GM21390 (cell line): ENCODE data around the gene BLNK.

Experiments
- ATAC-seq: cut with Tn5 transposase; IDR thresholded peaks from one replicate; pipeline ENCODE4 v1.9.1; 2021; ENCODE audit not compliant: unreplicated experiment

Gene BLNK

DNA sequence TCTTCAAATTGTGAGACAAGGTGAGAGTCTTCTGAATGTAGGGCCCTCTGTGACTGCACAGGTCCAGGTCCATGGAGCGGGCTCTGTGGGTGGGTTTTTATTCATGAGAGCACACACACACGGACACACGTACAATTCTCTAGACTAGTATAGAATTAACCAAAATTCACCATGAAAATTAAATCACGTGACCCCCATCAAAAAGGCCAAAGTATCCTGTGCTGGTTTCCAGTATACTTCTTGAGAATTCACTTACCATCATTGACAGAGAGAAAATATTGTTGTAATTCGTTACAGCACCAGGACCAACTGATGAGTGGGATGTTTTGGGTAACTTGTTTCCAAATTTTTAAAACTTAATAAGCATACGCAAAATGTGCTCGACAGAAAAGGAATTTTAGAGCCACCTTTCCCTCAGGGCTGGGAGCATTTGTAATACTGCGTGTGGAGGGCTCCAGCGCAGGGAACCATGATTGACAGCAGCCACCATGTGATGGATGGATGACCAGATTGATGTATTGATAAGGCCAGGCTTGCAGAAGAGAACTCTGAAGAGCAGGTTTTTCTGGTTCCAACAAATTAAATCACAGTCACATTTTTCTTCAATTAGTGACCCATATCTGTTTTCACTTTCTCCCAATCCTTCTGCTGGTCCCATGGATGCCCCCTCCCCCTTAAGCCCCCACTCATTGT is 18.0 kb upstream of the BLNK start:
- ATAC-seq: no peak

DNA sequence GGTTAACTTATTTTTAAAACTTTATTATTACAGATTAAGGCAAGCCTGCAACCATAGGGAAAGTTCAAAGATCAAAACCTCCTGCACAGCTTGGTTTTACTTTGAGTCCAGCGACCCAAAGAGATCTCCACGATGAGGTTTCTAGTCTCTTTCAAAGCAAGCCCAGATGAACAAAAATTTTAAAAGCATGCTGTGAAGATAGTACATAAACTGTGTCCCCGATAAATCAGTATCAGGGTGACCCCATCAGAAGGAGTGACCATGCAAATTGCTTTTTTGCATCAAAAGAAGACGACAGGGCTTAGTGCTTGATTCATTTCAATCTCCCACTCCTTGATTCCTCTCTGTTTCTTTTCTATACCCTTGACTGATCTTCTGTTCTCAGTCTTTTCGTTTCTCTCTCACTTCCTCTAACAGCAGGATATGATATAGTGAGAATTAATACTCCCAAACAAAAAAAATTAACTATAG is 16.8 kb upstream of the BLNK start:
- ATAC-seq: peak; percentile 61

GRCh38 chr10:96287392-96288105 is 16.2 kb upstream of the BLNK start:
- ATAC-seq: peak; percentile 57

DNA sequence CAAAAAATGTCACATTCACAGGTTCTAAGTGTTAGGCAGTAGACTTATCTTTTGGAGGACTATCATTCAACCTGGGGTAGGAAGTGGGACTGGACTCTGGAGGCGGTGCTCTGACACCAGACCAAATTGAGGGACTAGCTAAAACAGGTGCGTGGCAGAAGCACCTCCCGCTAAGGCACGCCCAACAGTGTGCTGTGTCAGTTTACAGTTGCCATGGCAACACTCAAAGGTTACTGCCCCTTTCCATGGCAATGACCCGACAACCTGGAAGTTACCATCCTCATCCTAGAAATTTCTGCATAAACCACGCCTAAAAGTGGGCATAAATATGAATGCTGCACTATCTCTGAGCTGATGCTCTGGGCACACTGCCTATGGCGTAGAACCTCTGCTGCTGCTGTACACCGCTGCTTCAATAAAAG is 14.0 kb upstream of the BLNK start:
- no peak for ATAC-seq

DNA sequence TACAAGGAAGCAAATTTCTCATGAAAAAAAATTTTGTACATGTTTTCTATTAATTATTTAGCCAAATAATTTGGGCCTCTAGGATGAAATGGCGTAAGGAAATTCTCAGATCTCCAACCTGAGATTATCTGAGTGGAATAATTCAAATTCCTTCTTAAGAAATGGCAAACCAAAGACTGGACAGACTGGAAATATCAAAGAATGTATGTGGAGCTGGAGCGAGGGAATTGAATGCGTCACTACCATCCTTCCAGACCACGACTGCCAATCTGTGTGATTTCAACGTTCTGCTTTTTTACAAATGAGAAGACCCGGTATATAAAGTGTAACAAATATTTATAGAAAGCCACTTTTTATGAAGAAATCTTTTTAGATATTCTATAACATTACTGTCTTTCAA is 12.4 kb upstream of the BLNK start:
- ATAC-seq: no peak

DNA sequence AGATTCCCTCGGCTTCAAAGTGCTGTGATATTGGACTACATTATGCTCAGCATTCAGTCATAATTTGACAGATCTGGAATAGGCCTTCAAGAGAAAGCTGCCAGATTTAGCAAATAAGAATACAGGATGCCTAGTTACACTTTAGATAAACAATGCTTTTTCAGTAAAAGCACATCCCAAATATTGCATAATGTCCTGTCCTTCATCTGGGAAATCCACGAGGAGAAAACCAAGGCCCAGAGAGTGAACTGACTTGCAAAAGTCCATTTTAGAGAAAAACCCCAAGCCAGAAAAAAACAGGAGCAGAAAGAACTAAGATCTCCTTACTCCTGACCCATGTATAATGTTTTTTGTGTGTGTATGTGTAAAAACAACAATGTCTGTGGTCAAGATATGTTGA is 12.0 kb upstream of the BLNK start:
- no peak for ATAC-seq

DNA sequence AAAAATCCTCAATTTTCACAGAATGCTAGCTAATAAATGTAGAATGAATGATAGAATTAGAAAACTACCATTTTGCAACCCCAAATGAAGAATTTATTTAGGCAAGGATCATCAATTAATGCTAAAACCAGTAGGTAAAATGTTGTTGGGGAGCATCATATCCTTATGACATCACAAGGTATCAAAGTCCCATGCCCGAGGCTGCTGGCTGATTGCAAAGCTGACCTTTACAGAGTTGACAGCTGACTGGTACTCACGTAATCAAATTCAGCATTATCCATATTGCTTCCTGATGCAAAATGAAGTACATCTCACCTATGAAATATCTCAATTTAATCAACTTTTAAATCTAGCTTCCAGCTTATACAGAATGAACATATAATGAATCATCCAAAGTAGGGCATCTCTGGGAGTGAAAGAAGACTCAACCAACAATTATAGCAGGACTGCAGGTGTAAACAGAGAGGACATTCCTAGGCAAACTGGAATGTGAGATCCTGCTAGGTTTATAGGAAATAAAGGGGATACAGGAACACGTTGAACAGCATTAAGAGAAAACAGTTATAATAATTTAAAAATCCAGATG is 10.2 kb upstream of the BLNK start:
- no peak for ATAC-seq

GRCh38 chr10:96280859-96281258 is 9.5 kb upstream of the BLNK start:
- no peak for ATAC-seq

- no peak for ATAC-seq
These were observed 7.8 kb upstream of the BLNK start for GRCh38 chr10:96279191-96279641.

GRCh38 chr10:96276831-96277230 is 5.5 kb upstream of the BLNK start:
- ATAC-seq: no peak

GRCh38 chr10:96276426-96276825 is 5.1 kb upstream of the BLNK start:
- no peak for ATAC-seq

- ATAC-seq: no peak
These were observed 4.5 kb upstream of the BLNK start for GRCh38 chr10:96275685-96276418.

DNA sequence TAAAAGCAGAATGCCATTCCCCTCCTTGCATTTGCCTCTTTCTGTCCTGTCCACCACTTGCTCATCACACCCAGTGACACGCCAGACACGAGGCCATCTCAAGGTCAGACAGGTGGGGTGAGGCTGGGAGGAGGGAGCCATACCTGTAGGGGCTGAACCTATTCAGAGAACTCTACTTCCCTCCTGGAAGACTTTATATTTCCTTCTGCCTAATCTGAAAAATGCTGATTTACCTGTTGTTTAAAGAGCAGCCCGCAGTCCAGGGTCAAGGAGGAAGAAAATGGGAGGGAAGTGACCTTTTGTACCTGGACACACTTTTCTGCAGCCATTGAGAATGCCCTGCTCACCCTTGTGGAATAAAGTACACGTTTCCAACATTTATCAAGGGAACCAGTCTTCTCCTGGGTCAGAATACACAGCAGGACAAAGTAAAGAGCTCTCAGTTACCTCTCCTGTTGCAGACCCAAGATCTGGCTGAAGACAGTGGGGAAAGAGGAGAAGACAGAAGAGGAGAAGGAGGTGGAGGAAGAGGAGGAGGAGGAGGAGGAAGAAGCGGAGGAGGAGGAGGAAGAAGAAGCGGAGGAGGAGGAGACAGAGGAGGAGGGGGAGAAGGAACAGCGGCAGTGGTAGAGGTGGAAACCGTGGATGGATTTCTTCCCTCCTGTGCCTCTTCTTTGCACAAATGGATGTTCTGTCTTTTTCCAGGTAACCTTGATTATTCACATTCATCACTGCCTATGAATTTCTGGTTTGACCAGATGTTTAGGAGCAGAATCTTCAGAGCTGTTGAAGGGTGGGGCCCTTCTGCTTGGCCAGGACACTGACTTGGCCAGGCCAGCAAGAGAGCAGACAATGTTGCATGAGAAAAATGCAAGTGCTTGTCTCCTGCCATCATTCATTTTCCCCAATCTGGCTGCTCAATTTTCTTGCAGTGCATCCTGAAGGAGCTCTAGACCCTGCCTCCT is 1.2 kb upstream of the BLNK start:
- no peak for ATAC-seq

- ATAC-seq: no peak
These were observed 798 bp downstream of the BLNK start for GRCh38 chr10:96270571-96270970.

- ATAC-seq: no peak
These were observed 1.7 kb downstream of the BLNK start for GRCh38 chr10:96269438-96270300.

GRCh38 chr10:96268341-96268909 is 2.9 kb downstream of the BLNK start:
- ATAC-seq: no peak

DNA sequence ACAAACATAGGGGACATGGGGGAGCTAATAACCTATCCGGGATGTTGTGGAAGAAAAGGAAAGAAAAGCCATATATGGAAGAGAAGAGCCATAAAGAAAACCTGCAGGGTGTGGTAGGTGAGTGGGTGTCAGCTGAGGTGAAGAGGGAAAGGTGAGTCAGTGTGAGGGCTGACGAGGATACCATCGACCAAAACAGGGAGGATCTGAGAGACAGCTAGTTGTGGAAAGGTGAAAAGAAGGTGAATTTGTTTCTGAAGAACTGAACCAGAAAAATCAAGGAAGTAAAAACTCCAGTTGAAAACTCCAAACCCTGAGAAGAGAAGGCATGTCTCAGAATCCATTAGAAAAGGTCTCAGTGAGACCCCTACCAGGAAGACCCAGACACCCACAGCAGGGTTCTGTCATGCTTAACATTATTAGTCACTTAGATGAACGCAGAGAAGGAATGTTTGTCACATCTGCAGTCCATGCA is 4.1 kb downstream of the BLNK start:
- ATAC-seq: no peak

DNA sequence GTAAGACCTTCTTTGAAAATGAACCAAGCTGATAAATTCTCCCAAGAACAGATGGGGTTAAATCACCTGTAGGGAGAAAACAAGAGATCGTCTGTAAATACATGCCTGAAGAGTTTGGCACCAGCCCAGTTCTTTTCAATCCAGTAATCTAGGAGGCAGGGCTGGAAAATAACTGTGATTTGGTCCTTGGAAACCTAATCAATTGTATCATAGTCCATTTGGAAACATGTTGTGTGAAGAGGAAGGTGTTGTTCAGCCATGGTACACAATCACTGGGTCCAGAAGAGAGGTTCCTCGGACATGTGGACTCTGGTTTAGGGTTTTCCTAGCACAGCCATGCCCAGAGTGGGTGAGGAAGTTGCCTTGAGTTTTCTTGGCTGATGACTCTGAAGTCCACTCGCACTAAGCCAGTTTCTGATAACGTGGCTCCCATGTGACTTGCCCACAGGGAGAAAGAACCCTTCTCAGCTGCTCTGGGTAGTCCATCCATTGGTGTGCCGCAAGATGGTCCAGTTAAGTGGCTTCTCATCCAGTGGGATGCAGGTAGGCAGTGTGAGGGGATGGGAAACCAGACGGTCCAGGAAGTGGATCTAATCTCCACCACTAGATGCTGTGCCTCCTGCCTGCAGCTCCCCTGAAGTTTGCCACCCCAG is 5.1 kb downstream of the BLNK start:
- ATAC-seq: no peak
